HTERT RPE-1 (cell line): ENCODE data around the gene MRNIP.
"Not testable (repeated sequence)": the region's sequence is repeated elsewhere in the genome, so short reads cannot be mapped to it uniquely, and the experiment has no call there.

Experiments used
- in situ Hi-C: fragments of 300-500 bp; cut with MboI; formaldehyde crosslinking; loops from 4 replicates; pipeline ENCODE4 v1.14.3; 2020; ENCODE audit warnings: low sequenced_read_pairs

The MRNIP gene

GRCh38 chr5:179840766-179841165 is 17.9 kb downstream of the MRNIP start:
- in situ Hi-C loops: no loop called here

GRCh38 chr5:179840321-179840720 is 18.3 kb downstream of the MRNIP start:
- in situ Hi-C loops: no loop called here

GRCh38 chr5:179839328-179840256 is 19.0 kb downstream of the MRNIP start:
- in situ Hi-C loops: no loop called here

DNA sequence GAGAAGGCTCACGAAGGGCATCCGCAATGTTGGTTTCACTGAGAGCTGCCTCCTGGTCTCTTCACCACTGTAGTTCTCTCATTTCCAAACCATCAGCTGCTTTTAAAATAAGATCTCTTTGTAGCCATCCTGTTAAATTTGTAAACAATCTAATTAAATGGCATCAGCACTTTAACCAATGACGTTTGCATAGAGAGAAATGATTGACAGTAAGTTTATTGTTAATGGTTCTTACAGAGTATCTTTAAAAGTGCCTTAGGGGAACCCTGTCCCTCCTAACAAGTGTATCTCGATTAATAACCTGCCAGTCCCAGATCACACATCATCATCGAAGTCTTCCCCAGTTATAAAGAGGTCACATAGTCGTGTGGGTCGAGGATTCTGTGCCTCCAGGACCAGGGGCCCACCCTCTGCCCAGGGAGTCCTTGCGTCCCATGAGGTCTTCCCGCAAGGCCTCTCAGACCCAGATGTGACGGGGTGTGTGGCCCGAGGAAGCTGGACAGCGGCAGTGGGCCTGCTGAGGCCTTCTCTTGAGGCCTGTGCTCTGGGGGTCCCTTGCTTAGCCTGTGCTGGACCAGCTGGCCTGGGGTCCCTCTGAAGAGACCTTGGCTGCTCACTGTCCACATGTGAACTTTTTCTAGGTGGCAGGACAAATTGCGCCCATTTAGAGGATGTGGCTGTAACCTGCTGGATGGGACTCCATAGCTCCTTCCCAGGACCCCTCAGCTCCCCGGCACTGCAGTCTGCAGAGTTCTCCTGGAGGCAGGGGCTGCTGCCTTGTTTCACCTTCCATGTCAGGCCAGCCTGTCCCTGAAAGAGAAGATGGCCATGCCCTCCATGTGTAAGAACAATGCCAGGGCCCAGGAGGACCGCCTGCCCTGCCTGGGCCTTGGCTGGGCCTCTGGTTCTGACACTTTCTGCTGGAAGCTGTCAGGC is 21.3 kb downstream of the MRNIP start:
- in situ Hi-C loops: no loop called here

DNA sequence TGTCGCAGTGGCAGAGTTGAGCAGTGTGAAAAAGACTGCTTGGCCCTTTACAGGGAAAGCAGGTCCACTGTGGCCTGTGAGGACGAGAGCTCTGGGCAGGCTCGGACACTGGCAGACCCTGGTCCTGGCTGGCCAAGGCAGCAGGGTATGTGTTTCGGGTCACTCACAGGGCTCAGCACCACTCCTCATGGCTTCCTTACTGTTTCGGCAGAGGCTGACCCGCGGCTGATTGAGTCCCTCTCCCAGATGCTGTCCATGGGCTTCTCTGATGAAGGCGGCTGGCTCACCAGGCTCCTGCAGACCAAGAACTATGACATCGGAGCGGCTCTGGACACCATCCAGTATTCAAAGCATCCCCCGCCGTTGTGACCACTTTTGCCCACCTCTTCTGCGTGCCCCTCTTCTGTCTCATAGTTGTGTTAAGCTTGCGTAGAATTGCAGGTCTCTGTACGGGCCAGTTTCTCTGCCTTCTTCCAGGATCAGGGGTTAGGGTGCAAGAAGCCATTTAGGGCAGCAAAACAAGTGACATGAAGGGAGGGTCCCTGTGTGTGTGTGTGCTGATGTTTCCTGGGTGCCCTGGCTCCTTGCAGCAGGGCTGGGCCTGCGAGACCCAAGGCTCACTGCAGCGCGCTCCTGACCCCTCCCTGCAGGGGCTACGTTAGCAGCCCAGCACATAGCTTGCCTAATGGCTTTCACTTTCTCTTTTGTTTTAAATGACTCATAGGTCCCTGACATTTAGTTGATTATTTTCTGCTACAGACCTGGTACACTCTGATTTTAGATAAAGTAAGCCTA is 22.2 kb downstream of the MRNIP start:
- in situ Hi-C loops: no loop called here

- in situ Hi-C loops: not testable (repeated sequence)
Measured at GRCh38 chr5:179834871-179835270, 23.7 kb downstream of the MRNIP start.

DNA sequence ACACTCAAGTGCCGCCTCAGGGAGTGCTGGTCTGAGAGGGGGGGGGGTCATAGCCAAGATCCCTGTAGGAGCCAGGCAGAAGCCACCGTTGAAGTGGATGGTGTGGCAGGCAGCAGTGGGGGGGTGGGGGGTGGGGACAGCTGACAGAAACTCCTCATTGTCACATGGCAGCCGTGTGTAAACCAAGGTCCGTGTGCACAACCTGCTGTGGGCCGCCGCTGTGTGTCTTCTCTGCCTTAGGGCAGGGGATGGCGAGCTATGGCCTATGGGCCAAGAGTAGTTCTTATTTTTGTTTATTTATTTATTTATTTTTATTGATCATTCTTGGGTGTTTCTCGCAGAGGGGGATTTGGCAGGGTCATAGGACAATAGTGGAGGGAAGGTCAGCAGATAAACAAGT is 24.5 kb downstream of the MRNIP start:
- in situ Hi-C loops: no loop called here

DNA sequence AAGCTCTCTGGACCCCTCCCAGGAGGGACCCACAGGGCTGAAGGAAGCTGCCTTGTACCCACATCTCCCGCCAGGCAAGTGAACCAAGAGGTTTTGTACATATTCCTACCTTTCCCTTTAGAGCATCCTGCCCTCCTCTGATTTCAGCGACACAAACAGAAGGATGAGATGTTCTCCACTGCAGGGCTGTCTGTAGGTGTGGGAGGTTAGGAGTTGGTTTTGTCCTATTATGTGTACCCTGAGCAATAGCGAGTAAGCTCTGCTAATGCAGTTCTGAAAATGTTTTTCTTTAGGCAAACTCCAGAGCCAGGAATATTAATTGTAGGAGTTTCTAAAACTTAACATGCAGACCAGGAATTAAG is 24.9 kb downstream of the MRNIP start:
- in situ Hi-C loops: no loop called here

GRCh38 chr5:179833056-179833708 is 25.4 kb downstream of the MRNIP start:
- in situ Hi-C loops: no loop called here

DNA sequence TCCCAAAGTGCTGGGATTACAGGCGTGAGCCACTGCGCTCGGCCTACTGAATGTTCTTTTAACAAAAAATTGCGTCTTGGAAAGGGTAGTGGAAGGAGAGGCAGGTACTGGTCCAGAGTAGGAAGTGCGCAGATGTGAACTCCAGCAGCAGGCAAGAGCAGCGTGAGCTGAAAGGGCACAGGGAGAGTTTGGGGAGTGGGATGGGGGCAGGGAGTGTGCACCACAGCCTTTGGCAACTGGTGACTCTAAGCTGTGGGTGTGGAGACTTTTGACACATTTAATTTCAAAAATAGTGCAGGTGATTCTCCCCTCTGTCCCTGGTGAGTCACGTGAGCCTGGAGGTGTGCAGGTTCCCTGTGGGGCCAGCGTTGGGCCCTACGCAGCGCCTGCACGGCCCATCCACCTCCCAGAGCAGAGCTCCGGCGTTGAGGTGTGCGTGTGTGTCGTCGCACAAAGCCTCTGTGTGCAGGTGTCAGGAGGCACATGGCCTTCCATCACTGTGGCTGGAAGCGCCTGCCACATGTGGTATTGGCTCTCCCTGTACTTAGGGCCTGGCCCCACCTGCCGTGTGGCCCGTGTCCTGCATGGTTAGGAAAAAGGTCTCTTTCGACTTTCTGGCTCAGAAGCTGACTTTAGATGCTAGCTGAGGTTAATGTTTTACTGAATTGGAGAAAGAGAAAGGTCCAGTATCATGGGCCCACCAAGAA is 26.4 kb downstream of the MRNIP start:
- in situ Hi-C loops: no loop called here

DNA sequence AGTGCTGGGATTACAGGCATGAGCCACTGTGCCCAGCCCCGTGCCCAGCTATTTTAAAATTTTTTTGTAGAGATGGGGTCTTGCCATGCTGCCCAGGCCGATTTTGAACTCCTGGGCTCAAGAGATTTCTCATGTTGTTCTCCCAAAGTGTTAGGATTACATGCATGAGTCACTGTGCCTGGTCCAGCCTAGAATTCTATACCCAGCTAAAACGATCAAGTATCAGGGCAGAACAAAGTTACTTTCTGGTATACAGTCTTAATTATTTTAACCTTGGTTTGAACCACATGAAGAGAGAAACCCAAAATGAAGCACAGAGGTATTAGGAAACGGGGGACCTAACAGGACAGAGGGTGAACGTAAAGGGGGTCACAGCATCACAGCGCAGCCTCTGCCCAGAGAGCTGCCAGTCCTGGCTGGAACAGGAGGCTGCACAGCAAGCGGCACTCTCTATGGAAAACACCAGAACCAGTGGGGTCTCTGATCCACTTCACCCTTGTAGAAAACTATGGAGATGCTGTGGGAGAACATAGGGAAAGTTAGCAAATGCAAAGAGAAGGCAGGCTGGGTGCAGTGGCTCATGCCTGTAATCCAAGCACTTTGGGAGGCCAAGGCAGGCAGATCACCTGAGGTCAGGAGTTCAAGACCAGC is 27.7 kb downstream of the MRNIP start:
- in situ Hi-C loops: no loop called here

GRCh38 chr5:179829732-179830435 is 28.7 kb downstream of the MRNIP start:
- in situ Hi-C loops: no loop called here

- in situ Hi-C loops: no loop called here
Measured at GRCh38 chr5:179828756-179829421, 29.7 kb downstream of the MRNIP start.

GRCh38 chr5:179827680-179828079 is 30.9 kb downstream of the MRNIP start:
- in situ Hi-C loops: no loop called here

GRCh38 chr5:179825655-179826182 is 32.9 kb downstream of the MRNIP start:
- in situ Hi-C loops: no loop called here

DNA sequence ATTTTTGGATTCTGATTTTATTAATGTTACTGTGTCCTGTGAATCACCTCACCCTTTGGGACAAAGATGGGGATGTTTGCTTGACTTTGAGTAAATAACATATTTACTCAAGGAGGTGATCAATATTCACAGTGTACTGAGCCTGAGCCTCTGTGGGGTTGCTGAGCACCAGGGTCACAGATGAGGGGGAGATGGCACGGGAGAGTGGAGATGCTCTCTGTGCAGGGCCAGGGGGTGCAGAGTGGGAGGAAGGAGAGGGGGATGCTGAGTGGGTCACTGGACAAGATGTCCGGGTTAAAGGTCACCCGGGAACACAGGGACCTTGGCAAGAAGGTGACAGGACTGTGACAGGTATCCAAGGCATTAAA is 33.9 kb downstream of the MRNIP start:
- in situ Hi-C loops: no loop called here

DNA sequence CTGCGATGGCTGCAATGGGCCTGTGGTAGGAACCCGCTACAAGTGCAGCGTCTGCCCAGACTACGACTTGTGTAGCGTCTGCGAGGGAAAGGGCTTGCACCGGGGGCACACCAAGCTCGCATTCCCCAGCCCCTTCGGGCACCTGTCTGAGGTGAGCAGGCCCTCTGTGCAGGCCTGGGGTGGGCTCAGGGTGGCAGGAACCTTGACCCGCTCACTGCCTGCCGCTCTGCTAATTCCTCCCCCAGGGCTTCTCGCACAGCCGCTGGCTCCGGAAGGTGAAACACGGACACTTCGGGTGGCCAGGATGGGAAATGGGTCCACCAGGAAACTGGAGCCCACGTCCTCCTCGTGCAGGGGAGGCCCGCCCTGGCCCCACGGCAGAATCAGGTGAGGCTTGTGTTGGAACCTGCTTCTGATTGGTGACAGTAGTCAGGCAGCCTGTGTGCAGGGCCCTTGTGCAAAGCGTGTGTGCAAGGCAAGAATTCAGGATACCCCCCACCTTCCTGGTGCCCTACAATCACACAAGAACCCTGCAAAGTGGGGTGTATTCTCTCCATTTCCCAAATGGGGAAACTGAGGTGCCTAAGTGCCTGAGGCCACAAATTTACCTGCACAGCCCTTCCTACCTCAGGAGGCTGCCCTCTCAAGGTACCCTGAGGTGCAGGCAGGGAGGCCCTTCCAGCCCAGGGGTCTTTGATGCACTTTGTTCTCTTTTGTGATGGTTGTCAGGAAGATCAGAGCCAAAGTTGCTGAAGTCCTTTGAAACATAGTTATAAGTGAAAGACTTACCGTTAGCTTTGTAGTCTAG is 34.5 kb downstream of the MRNIP start:
- in situ Hi-C loops: no loop called here
